ENCODE measurements around the gene ZNF586.

The ZNF586 gene

DNA sequence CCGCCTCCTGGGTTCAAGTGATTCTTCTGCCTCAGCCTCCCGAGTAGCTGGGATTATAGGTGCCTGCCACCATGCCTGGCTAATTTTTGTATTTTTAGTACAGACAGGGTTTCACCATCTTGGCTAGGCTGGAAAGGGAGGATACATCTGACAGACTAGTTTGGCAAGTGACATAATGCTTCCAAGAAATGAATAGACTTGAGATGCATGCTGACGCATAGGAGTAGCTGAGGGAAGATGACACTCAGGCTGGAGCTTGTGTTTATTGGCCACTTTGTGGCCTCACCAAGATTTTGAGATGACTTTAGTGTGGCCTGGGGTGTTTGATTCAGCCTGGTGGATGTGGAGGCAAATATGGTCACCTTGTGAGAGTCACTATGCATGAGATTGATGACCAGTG lies 4.0 kb downstream of the ZNF586 start:
- TF ChIP-seq, protein P1, sequence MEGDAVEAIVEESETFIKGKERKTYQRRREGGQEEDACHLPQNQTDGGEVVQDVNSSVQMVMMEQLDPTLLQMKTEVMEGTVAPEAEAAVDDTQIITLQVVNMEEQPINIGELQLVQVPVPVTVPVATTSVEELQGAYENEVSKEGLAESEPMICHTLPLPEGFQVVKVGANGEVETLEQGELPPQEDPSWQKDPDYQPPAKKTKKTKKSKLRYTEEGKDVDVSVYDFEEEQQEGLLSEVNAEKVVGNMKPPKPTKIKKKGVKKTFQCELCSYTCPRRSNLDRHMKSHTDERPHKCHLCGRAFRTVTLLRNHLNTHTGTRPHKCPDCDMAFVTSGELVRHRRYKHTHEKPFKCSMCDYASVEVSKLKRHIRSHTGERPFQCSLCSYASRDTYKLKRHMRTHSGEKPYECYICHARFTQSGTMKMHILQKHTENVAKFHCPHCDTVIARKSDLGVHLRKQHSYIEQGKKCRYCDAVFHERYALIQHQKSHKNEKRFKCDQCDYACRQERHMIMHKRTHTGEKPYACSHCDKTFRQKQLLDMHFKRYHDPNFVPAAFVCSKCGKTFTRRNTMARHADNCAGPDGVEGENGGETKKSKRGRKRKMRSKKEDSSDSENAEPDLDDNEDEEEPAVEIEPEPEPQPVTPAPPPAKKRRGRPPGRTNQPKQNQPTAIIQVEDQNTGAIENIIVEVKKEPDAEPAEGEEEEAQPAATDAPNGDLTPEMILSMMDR (IDR thresholded peaks at IDR 0.05; ENCODE audit: borderline replicate concordance, control extremely low read depth, extremely low read depth, insufficient read depth, missing control alignments) = no peak
- in situ Hi-C loops (cut with MboI; ENCODE audit: low sequenced_read_pairs, unreplicated experiment) = no loop called here
- DNase-seq (ENCODE audit: low spot score) = no peak

DNA sequence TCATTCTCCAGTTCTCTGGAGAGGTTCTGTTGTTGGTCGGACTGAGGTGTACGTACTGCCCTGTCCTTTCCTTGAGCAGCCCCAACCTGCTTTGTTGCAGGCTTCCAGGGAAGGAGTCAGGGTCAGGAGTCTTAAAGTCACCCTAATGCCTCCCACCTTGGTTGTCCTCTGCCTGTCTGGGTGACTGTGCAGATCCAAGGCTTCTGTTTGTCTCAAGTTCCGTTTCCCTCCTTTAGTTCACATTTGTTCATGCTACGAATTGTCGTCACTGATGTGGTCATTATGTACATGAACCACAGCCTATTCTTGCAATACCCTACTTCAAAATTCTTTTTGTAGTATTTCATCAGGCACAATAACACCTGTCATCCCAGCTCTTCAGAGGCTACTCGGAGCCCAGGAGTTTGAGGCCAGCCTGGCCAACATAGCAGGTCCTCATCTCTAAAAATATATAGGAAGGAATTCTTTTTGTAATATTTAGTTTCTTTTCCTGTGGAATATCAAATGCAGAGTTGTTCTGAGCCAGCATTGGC lies 7.4 kb downstream of the ZNF586 start:
- TF ChIP-seq, protein P1 (IDR thresholded peaks at IDR 0.05; ENCODE audit: borderline replicate concordance, control extremely low read depth, extremely low read depth, insufficient read depth, missing control alignments) = no peak
- DNase-seq (ENCODE audit: low spot score) = no peak
- in situ Hi-C loops (cut with MboI; ENCODE audit: low sequenced_read_pairs, unreplicated experiment) = no loop called here

DNA sequence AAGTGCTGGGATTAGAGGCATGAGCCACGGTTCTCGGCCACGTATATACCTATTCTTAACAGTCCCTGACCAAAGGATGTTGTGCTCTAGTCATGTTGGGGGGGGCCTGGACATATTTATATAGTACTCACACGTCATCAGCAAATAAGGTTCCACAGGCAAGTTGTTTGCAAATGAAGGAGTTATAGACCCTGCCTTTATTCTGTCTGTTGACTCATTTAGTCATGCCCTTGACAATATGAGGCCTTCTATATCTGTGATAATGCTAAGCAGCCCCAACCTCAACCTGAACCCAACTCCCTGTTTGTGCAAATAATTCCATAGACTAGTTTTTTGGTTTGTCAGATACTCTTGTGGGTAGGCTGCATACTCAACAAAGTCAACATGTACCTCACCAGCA lies 8.9 kb downstream of the ZNF586 start:
- DNase-seq (ENCODE audit: low spot score) = no peak
- TF ChIP-seq, protein P1 (IDR thresholded peaks at IDR 0.05; ENCODE audit: borderline replicate concordance, control extremely low read depth, extremely low read depth, insufficient read depth, missing control alignments) = no peak
- in situ Hi-C loops (cut with MboI; ENCODE audit: low sequenced_read_pairs, unreplicated experiment) = no loop called here

DNA sequence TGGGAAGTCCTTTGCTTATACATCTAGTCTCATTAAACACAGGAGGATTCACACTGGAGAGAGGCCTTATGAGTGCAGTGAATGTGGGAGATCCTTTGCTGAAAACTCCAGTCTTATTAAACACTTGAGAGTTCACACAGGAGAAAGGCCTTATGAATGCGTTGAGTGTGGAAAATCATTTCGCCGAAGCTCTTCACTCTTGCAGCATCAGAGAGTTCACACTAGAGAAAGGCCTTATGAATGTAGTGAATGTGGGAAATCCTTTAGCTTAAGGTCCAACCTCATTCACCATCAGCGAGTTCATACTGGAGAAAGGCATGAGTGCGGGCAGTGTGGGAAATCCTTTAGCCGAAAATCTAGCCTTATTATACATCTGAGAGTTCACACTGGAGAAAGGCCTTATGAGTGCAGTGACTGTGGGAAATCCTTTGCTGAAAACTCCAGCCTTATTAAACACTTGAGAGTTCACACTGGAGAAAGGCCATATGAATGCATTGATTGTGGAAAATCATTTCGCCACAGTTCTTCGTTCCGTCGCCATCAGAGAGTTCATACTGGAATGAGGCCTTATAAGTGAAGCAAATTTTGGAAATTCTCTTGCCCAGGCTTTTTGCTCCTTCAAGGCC lies 9.9 kb downstream of the ZNF586 start:
- no peak for DNase-seq (ENCODE audit: low spot score)
- TF ChIP-seq, protein P1 (IDR thresholded peaks at IDR 0.05; ENCODE audit: borderline replicate concordance, control extremely low read depth, extremely low read depth, insufficient read depth, missing control alignments) = no peak
- in situ Hi-C loops (cut with MboI; ENCODE audit: low sequenced_read_pairs, unreplicated experiment) = no loop called here

DNA sequence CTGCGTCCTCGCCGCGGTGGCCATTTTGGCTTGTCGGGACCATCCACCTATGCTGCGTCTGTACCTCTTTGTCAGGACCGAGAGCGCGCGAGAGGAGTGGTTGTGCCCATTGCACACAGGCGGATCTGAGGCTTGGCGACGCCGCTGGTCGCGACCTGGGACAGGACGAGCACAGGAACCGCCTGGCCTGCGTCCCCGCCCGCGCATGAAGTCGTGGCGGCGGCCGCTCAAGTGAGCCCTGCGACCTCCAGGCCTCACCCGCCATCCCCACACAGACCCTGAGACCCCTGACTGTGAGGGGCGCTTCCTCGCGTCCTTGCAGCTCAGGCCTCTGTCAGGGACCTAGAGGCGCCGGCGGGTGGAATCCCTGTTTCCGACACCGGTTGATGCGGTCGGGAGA lies 16.8 kb downstream of the ZNF586 start:
- DNase-seq (ENCODE audit: low spot score) = no peak
- in situ Hi-C loops (cut with MboI; ENCODE audit: low sequenced_read_pairs, unreplicated experiment) = no loop called here
- TF ChIP-seq, protein P1 (IDR thresholded peaks at IDR 0.05; ENCODE audit: borderline replicate concordance, control extremely low read depth, extremely low read depth, insufficient read depth, missing control alignments) = no peak

DNA sequence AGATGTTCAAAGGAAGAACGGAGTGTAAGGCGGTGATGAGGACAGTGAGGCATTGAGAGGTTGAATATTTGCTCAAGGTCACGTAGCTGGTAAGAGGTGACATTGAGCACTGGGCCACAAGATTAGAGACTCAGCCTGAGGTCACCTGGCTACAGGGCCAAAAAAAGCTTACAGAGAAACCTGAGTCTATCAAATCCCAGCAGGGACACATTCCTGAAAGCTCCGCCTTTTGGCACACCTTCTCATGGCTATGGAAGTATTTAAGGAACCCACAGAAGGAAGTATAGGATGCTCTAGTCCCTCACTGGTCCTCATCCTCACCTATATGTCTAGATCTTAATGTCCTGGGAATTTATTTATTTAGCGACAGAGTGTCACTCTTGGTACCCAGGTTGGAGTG lies 17.4 kb downstream of the ZNF586 start:
- TF ChIP-seq, protein P1 (IDR thresholded peaks at IDR 0.05; ENCODE audit: borderline replicate concordance, control extremely low read depth, extremely low read depth, insufficient read depth, missing control alignments) = no peak
- in situ Hi-C loops (cut with MboI; ENCODE audit: low sequenced_read_pairs, unreplicated experiment) = no loop called here
- DNase-seq (ENCODE audit: low spot score) = no peak

Data from GM13976 (cell line).